Stimulated activated naive CD4-positive, alpha-beta T cell treated with Interleukin-2 at 50 U/mL for 16 hours (primary cell): ENCODE results near the gene ATAT1.

Experiments
- DNase-seq: peaks from one replicate; lab custom pipeline; 2025; lab: John Stamatoyannopoulos, UW

Gene ATAT1

GRCh38 chr6:30626484-30627366 is at the start of gene ATAT1:
Gene ATAT1 (plus strand): TSS chr6:30626874.
- DNase-seq: peak; percentile 86

GRCh38 chr6:30578051-30578450 is 48.6 kb upstream of the ATAT1 start:
- DNase-seq: no peak

- DNase-seq: no peak
Observed at GRCh38 chr6:30583921-30584320, 42.8 kb upstream of the ATAT1 start.

GRCh38 chr6:30589754-30590358 is 36.8 kb upstream of the ATAT1 start:
- no peak for DNase-seq

GRCh38 chr6:30590509-30590908 is 36.2 kb upstream of the ATAT1 start:
- DNase-seq: no peak

- DNase-seq: no peak
Observed at GRCh38 chr6:30591008-30591407, 35.7 kb upstream of the ATAT1 start.

- no peak for DNase-seq
Observed at GRCh38 chr6:30592287-30592686, 34.4 kb upstream of the ATAT1 start.

- DNase-seq: peak; percentile 68
Observed at GRCh38 chr6:30597315-30598144, 29.1 kb upstream of the ATAT1 start.

GRCh38 chr6:30598912-30599624 is 27.6 kb upstream of the ATAT1 start:
- no peak for DNase-seq

GRCh38 chr6:30599625-30600324 is 26.9 kb upstream of the ATAT1 start:
- DNase-seq: no peak

GRCh38 chr6:30600451-30600961 is 26.2 kb upstream of the ATAT1 start:
- DNase-seq: no peak

- no peak for DNase-seq
Observed at GRCh38 chr6:30601436-30601814, 25.2 kb upstream of the ATAT1 start.

GRCh38 chr6:30601815-30602641 is 24.6 kb upstream of the ATAT1 start:
- no peak for DNase-seq

- DNase-seq: no peak
Observed at GRCh38 chr6:30603961-30604360, 22.7 kb upstream of the ATAT1 start.

- DNase-seq: no peak
Observed at GRCh38 chr6:30610065-30610464, 16.6 kb upstream of the ATAT1 start.

GRCh38 chr6:30611150-30611855 is 15.4 kb upstream of the ATAT1 start:
- DNase-seq: no peak

GRCh38 chr6:30611856-30612194 is 14.8 kb upstream of the ATAT1 start:
- no peak for DNase-seq

- no peak for DNase-seq
Observed at GRCh38 chr6:30612213-30612612, 14.5 kb upstream of the ATAT1 start.

GRCh38 chr6:30612687-30613248 is 13.9 kb upstream of the ATAT1 start:
- DNase-seq: no peak
